HPDE6-E6E7 (cell line): Measurements from ENCODE around the gene PLXNB2.

Experiments
- DNase-seq: peaks from one replicate; pipeline ENCODE4 v3.0.0; 2011; ENCODE audit warnings: missing footprints; ENCODE audit errors: extremely low spot score

Gene PLXNB2

GRCh38 chr22:50232481-50233151 lies 74.8 kb downstream of the PLXNB2 start:
- no peak for DNase-seq

DNA sequence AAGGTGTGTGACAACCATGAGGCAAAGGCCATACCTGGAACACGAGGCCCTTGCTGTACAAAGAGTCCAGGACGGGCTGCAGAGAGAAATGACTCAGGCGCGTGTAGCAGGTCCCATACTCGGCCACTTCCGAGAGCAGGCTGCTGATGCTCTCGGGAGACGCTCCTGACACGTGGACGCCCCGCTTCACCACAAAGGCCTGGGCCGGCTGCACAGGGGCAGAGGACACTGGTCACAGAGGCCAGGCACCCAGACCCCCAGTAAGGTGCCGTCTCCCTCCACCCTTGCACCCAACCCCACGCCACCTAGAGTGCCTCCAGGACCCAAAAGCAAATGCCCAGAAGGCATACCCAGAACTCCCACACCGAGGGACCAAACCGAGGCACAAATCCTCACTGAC lies 78.1 kb downstream of the PLXNB2 start:
- no peak for DNase-seq

- DNase-seq: no peak
These were observed 79.1 kb downstream of the PLXNB2 start for GRCh38 chr22:50228366-50228765.

DNA sequence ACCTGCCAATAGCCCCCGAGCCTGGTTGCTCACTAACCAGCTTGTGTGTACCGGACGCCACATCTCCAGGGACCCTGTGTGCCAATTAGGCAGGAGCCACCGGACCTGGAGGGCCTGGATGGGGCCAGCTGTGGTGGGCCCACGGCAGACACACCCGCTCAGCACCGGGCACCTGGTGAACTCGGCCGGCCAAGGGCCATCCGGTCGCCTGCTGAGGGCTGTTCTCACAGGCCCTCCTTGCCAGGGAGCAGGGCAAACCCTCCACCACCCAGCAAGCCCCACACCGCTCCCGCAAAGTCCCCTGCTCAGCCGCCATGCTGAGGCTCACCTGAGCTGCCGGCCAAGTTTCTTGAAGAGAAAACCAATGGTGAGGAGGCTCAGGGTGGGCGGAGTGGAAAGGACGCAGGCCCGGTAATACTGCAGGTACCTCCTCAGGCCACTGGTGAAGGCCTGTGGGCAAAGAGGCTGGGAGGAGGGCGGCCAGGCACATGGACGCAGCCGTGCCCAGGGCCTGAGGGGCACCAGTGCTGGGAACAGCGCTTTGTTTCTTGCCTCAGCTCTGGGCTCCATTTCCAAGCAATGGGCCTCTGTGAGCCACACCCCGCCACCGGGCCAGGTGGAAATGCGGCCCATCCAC lies 79.7 kb downstream of the PLXNB2 start:
- no peak for DNase-seq

DNA sequence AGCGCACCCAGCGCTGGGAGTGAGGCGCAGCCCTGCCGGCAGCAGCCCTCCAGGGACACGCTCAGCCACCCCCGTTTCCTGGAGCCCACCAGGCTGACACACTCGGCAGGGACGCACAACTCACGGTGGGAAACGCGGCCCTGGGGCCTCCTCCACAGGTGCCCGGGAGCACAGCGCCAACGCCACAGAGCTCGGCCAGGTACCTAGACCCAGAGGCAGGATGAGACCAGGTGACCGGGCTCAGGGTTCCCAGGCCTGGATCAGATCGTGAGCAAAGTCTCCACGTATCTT lies 80.6 kb downstream of the PLXNB2 start:
- DNase-seq: no peak

DNA sequence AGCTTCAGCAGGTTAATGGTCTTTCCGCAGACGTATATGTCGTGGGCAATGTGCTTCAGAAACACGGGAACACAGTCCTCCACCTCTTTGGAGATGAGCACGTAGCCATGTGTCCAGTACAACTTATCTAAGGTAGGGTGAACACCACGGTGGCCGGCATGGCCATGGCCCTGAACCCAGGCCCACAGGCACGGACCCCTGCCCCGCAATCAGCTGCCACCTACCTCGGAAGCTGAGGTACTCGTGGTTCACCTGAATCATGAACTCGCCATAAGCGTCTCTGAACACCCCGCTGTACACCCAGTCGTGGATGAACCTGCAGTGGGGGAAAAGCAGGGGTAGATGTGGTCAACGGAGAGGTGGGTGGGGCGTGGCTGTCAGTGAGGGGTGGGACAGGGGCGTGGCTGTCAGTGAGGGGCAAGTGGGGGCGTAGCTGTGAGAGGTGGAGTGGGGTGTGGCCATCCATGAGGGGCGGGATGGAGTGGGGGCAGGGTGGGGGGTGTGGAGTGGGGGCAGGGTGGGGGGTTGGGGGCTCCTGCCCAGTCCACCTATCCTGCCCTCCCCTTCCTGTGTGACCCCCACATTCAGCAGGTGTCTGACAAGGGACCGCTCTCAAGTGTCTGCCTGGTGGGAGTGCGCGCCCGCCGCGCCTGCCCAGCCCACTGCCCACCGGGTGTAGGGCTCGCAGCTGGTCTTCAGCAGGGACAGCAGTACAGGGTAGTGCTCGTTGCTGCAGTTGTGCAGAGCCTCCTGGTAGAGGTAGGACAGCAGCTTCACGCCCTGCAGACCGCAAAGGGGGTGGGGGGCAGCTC lies 81.2 kb downstream of the PLXNB2 start:
- no peak for DNase-seq

- no peak for DNase-seq
These were observed 82.1 kb downstream of the PLXNB2 start for GRCh38 chr22:50225200-50225969.
